ENCODE results near the gene SLC41A1. TPM values are rescaled to one million over a fixed set of nuclear protein-coding genes. Genes with fewer than 3 reads are reported as not detected.

SLC41A1 gene
- polyA plus RNA-seq: 20.4 and 28.1 TPM in 2 replicates

GRCh38 chr1:205812878-205813754 is at the start of gene SLC41A1:
Gene SLC41A1 (minus strand): TSS chr1:205813198. CDS start chr1:205810441, 2,757 bp downstream.

DNA sequence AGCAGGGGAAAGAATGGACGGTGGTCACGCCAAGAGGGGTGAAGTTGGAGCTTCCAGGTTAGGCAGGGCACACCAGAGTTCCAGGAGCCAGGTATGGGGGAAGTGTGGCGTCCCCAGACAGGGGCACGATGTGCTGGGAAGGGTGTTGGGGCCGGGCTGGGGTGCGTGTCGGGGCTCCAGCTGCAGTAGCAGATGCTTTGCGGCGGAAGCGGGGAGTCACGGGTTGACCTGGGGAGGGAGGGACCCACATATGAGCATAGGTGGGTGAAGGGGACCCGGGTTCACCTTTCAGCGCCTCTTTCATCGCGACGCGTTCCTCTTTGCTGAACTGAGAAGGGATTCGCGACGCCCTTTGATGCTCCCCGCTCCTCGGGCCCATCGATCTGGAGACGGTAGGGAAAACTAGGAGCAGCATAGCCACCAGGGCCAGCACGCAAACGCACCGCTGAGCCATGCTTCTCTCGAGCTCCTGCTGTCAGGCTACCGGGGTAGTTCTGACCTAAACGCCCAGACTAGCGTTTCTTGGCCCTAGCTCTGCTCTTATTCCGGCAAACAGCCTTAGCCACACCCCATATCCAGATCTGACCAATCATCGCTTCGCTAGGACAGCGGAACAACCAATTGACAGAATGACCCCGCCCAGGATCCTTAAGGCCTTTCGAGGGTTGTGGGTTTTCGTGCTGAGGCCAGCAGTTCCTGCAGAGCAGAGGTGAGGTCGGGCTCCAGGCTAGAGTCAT is 36.8 kb upstream of the SLC41A1 start, which contains the start of gene PM20D1:
PM20D1 (minus strand) TSS at position 514 of the 737 bp plus-strand sequence; CDS start at position 454, 60 bp downstream.

GRCh38 chr1:205775015-205775716 is 37.8 kb downstream of the SLC41A1 start, which contains the start of gene RAB29:
Gene RAB29 (minus strand): TSS chr1:205775482. CDS start chr1:205774956, 526 bp downstream.

GRCh38 chr1:205750138-205751035 is 62.6 kb downstream of the SLC41A1 start, which contains the start of gene NUCKS1:
Gene NUCKS1 (minus strand): TSS chr1:205750182. CDS start chr1:205749973, 209 bp downstream.

Other genes starting within 250 kb of the SLC41A1 start
- 2.8 and 3.6 TPM in 2 replicates for gene ELK4, start 181.2 kb downstream of the SLC41A1 start, polyA plus RNA-seq
- gene SLC45A3, start 132.7 kb downstream of the SLC41A1 start, polyA plus RNA-seq: not detected in 2 replicates
- gene NUCKS1, start 63.0 kb downstream of the SLC41A1 start, polyA plus RNA-seq: 113 and 177 TPM in 2 replicates
- 24.7 and 31.1 TPM in 2 replicates for gene RAB29, start 37.7 kb downstream of the SLC41A1 start, polyA plus RNA-seq
- 0.50 and 4.9 TPM in 2 replicates for gene PM20D1, start 36.9 kb upstream of the SLC41A1 start, polyA plus RNA-seq
- gene SLC26A9, start 130.3 kb upstream of the SLC41A1 start, polyA plus RNA-seq: 0.36 TPM in 1 of 2 replicates, not detected in the other
- gene RAB7B, start 190.2 kb upstream of the SLC41A1 start, polyA plus RNA-seq: not detected in 2 replicates
- gene CTSE, start 210.7 kb upstream of the SLC41A1 start, polyA plus RNA-seq: not detected in 2 replicates
- not detected in 2 replicates for gene RHEX, start 240.0 kb upstream of the SLC41A1 start, polyA plus RNA-seq

Data from Purkinje cell (primary cell).